ENCODE data around the gene AGAP3.

Gene AGAP3

DNA sequence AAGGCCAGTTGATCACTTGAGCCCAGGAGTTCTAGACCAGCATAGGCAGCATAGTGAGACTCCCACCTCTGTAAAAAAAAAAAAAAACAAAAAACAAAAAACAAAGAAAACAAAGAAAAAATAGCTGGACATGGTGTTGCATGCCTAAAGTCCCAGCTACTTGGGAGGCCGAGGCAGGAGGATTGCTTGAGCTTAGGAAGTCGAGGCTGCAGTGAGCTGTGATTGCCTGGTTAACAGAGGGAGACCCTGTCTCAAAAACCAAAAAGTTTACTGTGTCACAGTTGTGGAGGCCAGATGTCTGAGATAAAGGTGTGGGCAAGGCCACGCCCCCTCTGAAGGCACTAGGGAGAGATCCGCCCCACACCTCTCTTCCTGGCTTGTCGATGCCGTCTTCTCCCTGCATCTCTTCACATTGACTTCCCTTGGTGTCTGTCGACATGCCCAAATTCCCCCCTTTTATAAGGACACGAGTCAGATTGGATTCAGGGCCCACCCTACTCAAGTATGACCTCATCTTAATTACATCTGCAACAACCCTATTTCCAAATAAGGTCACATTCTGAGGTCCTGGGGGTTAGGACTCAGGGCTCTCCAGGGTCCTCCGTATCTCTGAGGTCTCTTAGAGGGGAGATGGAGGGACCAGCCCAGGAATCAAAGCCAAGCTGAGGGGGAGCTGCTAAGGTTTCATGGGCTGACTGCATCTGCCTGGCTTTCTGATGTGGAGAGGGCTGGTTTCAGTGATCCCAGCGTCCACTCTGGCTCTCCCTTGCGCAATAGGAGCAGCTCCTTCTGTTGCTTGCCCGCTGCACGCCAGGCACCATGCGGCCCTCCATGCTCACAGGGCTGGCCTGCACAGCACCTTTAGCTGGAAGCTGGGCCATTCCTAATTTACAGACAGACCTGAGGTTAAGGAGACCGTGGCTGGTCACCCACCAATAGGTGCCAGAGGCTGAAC is 23.1 kb downstream of the AGAP3 start:
- no peak for DNase-seq (ENCODE audit: low read depth)

DNA sequence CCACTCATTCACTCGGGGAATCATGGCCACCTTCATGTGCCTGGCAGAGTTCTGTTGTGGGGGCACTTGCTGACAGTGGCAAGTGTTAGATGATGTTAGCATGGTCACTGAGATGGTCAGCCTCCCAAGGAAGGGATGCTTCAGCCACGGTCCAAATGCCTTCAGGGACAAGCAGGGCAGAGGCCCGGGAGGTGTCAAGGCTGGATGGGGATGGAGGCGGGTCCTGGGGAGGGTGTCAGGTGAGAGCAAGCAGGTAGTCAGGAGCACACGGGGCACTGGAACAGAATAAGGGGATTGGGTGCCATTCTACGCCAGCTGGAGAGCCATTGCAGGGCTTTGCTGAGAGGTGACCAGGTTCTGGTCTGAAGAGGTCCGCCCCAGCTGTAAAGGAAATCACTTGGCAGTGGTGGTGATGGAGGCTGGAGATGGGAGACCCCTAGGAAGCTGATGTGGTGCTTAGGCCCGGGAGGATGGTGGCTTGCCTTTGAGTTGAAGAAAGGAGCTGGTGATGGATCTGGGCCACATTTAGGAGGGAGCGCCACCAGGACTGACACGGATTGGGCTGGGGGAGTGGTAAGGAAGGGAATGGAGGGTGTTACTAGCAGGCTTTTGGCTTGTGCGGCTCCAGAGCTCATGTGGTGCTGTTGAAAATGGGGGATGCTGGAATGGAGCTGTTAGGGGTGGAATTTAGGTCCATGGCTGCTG is 24.1 kb downstream of the AGAP3 start:
- no peak for DNase-seq (ENCODE audit: low read depth)

GRCh38 chr7:151110941-151111645 is 24.8 kb downstream of the AGAP3 start:
- DNase-seq (ENCODE audit: low read depth), result peak; percentile 58

GRCh38 chr7:151113344-151114150 is 27.3 kb downstream of the AGAP3 start:
- DNase-seq (ENCODE audit: low read depth), result no peak

- no peak for DNase-seq (ENCODE audit: low read depth)
These were observed 28.1 kb downstream of the AGAP3 start for GRCh38 chr7:151114151-151115090.

- peak; percentile 38 for DNase-seq (ENCODE audit: low read depth)
These were observed 29.0 kb downstream of the AGAP3 start for GRCh38 chr7:151115121-151115835.

GRCh38 chr7:151115836-151116418 is 29.7 kb downstream of the AGAP3 start:
- DNase-seq (ENCODE audit: low read depth), result no peak

- no peak for DNase-seq (ENCODE audit: low read depth)
These were observed 30.5 kb downstream of the AGAP3 start for GRCh38 chr7:151116603-151117440.

GRCh38 chr7:151117565-151117964 is 31.3 kb downstream of the AGAP3 start:
- no peak for DNase-seq (ENCODE audit: low read depth)

DNA sequence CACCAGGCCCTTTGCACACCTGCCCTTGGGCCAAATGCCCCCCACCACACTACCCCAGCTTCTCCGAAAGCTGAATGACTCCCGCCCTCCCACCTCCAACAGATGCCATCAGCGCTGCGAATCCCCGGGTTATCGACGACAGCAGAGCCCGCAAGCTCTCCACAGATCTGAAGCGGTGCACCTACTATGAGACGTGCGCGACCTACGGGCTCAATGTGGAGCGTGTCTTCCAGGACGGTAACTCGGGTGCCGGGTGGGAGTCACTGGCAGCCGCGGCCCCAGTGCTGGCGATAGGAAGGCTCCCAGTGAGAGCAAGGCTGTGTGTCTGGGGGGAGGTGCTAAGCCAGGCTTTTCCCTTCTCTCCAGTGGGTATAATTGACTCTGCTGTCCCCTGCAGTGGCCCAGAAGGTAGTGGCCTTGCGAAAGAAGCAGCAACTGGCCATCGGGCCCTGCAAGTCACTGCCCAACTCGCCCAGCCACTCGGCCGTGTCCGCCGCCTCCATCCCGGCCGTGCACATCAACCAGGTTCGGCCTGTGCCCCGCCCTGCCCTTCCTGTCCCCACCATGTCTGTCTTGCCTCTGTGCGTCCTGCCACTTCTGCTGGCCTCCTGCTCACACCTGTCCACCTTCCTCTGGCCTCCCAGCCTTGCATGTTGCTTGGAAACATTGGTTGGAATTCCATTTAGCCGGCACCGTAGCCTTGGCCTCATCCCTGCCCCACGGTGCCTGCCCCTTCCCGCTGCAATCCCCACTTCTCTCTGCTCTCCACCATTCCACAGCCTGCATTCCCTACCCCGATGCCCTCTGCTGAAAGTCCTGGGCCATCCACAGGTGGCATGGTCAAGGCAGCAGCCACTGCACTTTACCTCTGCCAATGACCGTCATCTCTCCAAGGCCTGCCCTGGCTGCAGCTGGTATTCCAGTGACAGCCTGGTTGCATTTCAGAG is 32.1 kb downstream of the AGAP3 start:
- no peak for DNase-seq (ENCODE audit: low read depth)

GRCh38 chr7:151119055-151119415 is 32.8 kb downstream of the AGAP3 start:
- no peak for DNase-seq (ENCODE audit: low read depth)

- DNase-seq (ENCODE audit: low read depth), result no peak
These were observed 33.6 kb downstream of the AGAP3 start for GRCh38 chr7:151119902-151120301.

DNA sequence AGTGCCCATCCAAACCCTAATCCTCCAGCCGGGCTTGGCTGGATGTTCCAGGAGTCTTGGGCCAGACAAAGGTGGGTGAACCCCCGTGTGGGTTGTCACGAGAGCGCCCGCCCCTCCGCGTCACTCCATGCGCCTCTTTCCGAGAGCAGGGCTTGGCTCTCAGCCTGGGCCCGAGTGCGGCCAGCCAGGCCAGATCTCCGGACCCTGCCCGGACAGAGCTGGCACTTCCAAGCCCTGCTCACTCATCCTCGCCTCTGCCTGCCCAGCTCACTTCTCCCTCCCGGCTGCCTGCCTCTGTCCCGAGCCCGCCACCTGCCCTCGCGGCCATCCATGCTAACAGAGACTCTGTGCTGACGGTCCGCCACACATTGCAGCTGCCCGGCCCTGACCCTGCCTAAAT is 34.6 kb downstream of the AGAP3 start:
- no peak for DNase-seq (ENCODE audit: low read depth)

DNA sequence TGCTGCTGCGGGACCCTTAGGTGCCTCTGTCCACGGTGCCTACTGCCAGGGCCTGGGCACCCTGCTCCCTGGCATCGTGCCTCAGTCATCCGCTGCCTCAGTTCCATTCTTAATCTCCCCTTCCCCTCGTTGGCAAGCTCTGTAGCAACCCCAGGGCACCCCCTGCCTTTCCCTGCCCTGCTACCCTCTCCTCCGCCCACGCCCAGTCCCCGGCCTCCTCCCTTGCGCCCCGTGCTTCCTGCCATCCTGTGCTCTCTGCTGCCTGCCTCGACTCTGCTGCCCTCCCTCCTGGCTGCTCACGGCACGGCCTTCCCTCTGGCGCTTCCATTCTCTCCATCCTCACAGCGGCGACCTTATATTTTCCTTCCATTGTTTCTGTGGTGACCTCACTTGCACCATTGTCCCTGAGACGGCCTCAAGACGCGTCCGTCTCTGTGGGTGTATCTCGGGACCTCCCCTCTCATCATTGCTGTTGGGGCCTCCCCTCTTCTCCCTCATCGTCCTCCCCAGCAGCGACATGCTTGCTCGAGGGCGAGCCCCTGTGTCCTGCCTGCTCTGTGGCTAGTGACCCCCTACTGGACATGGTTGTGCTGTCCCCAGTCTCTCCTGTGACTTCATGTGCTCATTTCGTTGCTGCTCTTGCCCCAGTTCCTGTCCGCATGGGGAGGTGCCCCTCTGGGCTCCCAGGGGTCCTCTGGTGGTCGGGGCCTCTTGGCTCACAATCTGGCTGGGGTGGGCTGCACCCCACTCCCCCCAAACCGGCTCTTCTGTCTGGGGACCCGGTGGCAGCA is 35.3 kb downstream of the AGAP3 start:
- no peak for DNase-seq (ENCODE audit: low read depth)

- DNase-seq (ENCODE audit: low read depth), result no peak
These were observed 36.0 kb downstream of the AGAP3 start for GRCh38 chr7:151122276-151122675.

DNA sequence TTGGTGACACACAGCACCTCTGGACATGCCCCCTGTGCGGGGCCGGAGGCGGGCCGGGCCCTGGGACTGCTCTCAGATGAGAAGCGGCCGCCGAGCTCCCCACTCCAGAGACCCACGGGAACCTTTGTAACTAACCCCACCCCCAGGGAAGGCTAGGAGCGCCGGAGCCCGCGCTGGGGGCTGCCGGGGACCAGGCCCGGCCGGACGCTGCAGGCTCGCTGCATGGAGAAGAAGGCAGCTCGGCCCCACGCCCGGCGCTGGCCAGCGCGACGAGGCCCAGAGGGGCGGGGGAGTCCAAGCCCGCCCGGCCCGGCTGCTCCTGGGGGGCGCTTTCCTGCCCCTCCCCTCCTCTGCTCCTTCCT is 36.5 kb downstream of the AGAP3 start:
- DNase-seq (ENCODE audit: low read depth), result no peak

Measured in activated T-cell treated with anti-CD3 and anti-CD28 coated beads for 48 hours (primary cell).